ENCODE measurements around the gene MED26. TPM values are rescaled to one million over a fixed set of nuclear protein-coding genes. Genes with fewer than 3 reads are reported as not detected.
"Not testable (repeated sequence)": the region's sequence is repeated elsewhere in the genome, so short reads cannot be mapped to it uniquely, and the experiment has no call there.

The MED26 gene
- total RNA-seq, 1 donor from 2014 or later = 11.7 TPM

DNA sequence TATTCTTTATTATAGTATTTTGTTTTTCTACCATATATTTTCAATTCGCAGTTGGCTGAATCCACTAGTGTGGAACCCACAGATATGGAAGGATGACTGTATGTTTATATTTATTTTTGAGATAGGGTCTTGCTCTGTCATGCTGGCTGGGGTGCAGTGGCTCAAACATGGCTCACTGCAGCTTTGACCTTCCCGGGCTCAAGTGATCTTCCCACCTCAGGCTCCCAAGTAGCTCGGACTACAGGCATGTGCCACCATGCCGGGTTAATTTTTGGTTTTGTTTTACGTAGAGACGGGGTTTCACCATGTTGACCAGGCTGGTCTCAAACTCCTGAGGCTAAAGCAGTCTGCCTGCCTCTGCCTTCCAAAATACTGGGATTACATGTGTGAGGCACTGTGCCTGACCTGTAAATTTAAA is 65.4 kb downstream of the MED26 start:
- H3K4me1 Mint-ChIP-seq = no peaks in the 10 kb centered on the region
- no peak overlapping the region for H3K27ac Mint-ChIP-seq (ENCODE audit: unreplicated experiment)

DNA sequence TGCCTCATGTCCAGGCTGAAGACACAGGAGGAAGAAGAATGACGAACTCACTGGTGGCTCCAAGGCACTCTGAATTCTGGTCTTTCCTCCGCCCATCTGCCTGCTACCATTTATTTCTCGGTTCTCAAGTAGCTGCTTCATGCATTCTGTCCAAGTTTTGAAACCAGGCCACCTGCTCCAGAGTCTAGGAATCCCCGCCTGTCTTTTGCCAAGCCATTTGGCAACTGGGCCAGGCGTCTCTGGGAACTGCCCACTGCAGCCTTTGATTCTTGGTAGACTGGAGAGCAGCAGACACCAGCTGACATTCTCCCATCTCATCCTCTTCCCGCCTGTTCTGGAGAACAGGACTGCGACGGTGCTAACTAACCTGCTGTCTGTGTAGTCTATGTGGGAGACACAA is 66.6 kb downstream of the MED26 start:
- H3K4me1 Mint-ChIP-seq = no peaks in the 10 kb centered on the region
- no peak for DNase-seq (ENCODE audit: low read depth, low spot score)
- no peaks in the 10 kb centered on the region for H3K27me3 Mint-ChIP-seq (ENCODE audit: low read depth)
- H3K36me3 Mint-ChIP-seq (ENCODE audit: low read depth) = peaks cover 14% of the 10 kb centered on the region
- no peak overlapping the region for H3K27ac Mint-ChIP-seq (ENCODE audit: unreplicated experiment)
- H3K4me3 Mint-ChIP-seq = no peak overlapping the region
- TF ChIP-seq, protein P1, sequence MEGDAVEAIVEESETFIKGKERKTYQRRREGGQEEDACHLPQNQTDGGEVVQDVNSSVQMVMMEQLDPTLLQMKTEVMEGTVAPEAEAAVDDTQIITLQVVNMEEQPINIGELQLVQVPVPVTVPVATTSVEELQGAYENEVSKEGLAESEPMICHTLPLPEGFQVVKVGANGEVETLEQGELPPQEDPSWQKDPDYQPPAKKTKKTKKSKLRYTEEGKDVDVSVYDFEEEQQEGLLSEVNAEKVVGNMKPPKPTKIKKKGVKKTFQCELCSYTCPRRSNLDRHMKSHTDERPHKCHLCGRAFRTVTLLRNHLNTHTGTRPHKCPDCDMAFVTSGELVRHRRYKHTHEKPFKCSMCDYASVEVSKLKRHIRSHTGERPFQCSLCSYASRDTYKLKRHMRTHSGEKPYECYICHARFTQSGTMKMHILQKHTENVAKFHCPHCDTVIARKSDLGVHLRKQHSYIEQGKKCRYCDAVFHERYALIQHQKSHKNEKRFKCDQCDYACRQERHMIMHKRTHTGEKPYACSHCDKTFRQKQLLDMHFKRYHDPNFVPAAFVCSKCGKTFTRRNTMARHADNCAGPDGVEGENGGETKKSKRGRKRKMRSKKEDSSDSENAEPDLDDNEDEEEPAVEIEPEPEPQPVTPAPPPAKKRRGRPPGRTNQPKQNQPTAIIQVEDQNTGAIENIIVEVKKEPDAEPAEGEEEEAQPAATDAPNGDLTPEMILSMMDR (conservative IDR thresholded peaks at IDR 0.05) = no peak
- H3K9me3 Mint-ChIP-seq = no peaks in the 10 kb centered on the region

More for the DNA sequence above, 65.4 kb downstream of the MED26 start:
- DNase-seq (ENCODE audit: low read depth, low spot score) = no peak
- no peak overlapping the region for H3K4me3 Mint-ChIP-seq
- no peaks in the 10 kb centered on the region for H3K9me3 Mint-ChIP-seq
- TF ChIP-seq, protein P1 (conservative IDR thresholded peaks at IDR 0.05) = no peak
- H3K27me3 Mint-ChIP-seq (ENCODE audit: low read depth) = no peaks in the 10 kb centered on the region
- H3K36me3 Mint-ChIP-seq (ENCODE audit: low read depth) = peaks cover 20% of the 10 kb centered on the region

DNA sequence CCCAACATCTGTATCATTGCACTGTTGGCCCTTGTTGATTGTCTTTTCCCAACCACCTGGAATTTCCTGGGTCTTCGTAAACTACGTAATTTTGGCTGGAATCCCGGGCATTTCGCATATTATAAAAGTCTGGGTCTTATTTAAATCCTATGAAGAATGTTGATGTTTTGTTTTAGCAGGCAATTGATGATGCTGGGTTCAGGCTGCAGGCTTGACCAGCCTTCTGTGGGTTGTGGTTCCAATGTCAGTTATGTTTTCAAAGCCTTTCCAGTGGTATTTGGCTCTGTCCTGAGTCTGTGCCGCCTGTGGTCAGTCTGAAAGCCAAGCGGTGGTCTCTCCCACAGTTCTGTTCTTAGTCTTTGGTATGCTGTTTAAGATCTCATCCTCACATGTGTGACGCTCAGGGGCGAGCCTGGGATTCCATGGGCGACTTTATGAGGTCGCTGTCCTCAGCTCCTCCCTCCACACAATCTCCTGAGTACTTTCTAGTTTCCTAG is 68.2 kb downstream of the MED26 start:
- DNase-seq (ENCODE audit: low read depth, low spot score) = no peak
- Mint-ChIP-seq H3K27me3 (ENCODE audit: low read depth) (no peaks in the 10 kb centered on the region), H3K4me3 (no peak overlapping the region), H3K4me1 (no peaks in the 10 kb centered on the region), H3K36me3 (ENCODE audit: low read depth) (peaks cover 10% of the 10 kb centered on the region), H3K27ac (ENCODE audit: unreplicated experiment) (no peak overlapping the region), H3K9me3 (no peaks in the 10 kb centered on the region)
- TF ChIP-seq, protein P1 (conservative IDR thresholded peaks at IDR 0.05) = no peak

DNA sequence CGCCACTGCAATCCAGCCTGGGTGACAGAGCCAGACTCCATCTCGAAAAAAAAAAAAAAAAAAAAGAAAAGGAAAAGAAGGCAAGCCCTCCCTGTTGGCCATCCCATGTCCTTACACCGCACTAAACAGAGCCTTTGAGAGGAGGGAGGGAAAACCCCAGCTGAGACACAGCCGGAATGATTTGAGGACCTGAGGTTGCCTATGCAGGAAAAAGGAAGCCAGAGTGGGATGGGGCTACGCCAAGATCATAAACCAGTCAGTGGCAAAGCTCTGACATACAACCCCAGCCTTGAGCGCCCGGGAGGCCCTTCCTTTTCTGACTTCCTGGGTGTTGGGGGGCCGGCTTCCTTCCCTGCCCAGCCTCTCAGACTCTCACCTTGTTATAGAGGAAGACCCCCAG is 73.2 kb downstream of the MED26 start:
- Mint-ChIP-seq H3K4me1 (no peaks in the 10 kb centered on the region), H3K27ac (ENCODE audit: unreplicated experiment) (no peak overlapping the region)

DNA sequence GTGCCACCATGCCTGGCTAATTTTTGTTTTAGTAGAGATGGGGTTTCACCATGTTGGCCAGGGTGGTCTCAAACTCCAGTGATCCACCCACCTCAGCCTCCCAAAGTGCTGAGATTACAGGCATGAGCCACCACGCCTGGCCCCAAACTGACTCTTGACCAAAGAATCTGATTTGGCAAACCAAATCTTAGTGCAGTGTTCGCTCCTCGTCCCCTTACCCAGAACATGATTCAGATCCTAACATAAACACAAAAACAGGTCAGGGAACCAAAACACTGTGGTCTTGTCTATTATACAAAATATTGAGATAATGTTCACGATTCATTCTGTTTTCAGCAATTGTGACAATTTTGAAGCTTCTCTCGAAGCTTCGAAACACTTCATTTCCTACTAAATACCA is 76.1 kb downstream of the MED26 start:
- not testable (repeated sequence) for H3K27ac Mint-ChIP-seq (ENCODE audit: unreplicated experiment); DNase-seq (ENCODE audit: low read depth, low spot score); H3K9me3 Mint-ChIP-seq; H3K27me3 Mint-ChIP-seq (ENCODE audit: low read depth); H3K36me3 Mint-ChIP-seq (ENCODE audit: low read depth); H3K4me1 Mint-ChIP-seq; H3K4me3 Mint-ChIP-seq

More for the DNA sequence above, 73.2 kb downstream of the MED26 start:
- H3K36me3 Mint-ChIP-seq (ENCODE audit: low read depth) = peaks cover 6% of the 10 kb centered on the region
- H3K9me3 Mint-ChIP-seq = no peaks in the 10 kb centered on the region
- no peak overlapping the region for H3K4me3 Mint-ChIP-seq
- TF ChIP-seq, protein P1 (conservative IDR thresholded peaks at IDR 0.05) = no peak
- no peak for DNase-seq (ENCODE audit: low read depth, low spot score)
- no peaks in the 10 kb centered on the region for H3K27me3 Mint-ChIP-seq (ENCODE audit: low read depth)

DNA sequence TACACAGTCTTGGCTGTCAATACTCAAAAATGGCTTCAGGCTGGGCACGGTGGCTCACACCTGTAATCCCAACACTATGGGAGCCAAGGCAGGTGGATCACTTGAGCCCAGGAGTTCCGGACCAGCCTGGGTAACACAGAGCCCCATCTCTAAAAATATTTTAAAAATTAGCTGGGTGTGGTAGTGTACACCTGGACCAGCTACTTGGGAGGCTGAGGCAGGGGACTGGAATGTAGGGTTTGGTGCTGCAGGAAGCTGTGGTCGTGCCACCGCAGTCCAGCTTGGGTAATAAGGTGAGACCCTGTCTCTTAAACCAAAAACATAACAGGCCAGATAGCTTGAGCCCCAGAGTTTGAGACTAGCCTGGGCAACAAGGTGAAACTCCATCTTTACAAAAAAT is 79.0 kb downstream of the MED26 start:
- Mint-ChIP-seq H3K27ac (ENCODE audit: unreplicated experiment) (no peak overlapping the region), H3K9me3 (no peaks in the 10 kb centered on the region), H3K4me3 (no peak overlapping the region), H3K4me1 (peaks cover 7% of the 10 kb centered on the region), H3K36me3 (ENCODE audit: low read depth) (peaks cover 4% of the 10 kb centered on the region), H3K27me3 (ENCODE audit: low read depth) (no peaks in the 10 kb centered on the region)
- TF ChIP-seq, protein P1 (conservative IDR thresholded peaks at IDR 0.05) = no peak
- no peak for DNase-seq (ENCODE audit: low read depth, low spot score)

Measured in neural crest cell (in vitro differentiated cells).